GM12878 (cell line): Measurements from ENCODE around the gene LRTM2. TPM values are rescaled to one million over a fixed set of nuclear protein-coding genes. Genes with fewer than 3 reads are reported as not detected.

Source experiments
- CBX5 ChIP-seq: sonication (generic); IDR thresholded peaks from 2 replicates; pipeline ENCODE4 v1.6.1; 2016; ENCODE audit warnings: low read depth, moderate library complexity, mild to moderate bottlenecking, inconsistent platforms
- CEBPB ChIP-seq, 2 experiments: fragments of 150-350 bp in 1 of 2; IDR thresholded peaks; 2 replicates each; pipeline ENCODE4 v1.6.1; 2012 to 2014; ENCODE audit warnings: low read depth in 2 of 2, low read length in 2 of 2, borderline replicate concordance in 1 of 2, inconsistent platforms in 1 of 2
- EED ChIP-seq: sonication (generic); IDR thresholded peaks from 2 replicates; pipeline ENCODE4 v1.6.1; 2016; ENCODE audit warnings: antibody characterized with exemption, low read depth
- MXI1 ChIP-seq: fragments of 150-350 bp; IDR thresholded peaks from 2 replicates; pipeline ENCODE4 v1.6.1; 2011; ENCODE audit warnings: low read depth, mild to moderate bottlenecking, inconsistent platforms, low read length, improper control_type of control experiment
- NFIC ChIP-seq: IDR thresholded peaks from 2 replicates; pipeline ENCODE4 v1.6.1; 2012; ENCODE audit warnings: low read depth, mild to moderate bottlenecking, inconsistent platforms, low read length, moderate library complexity
- RAD51 ChIP-seq: fragments of 450-650 bp; IDR thresholded peaks from 2 replicates; pipeline ENCODE4 v1.6.1; 2016; ENCODE audit warnings: moderate library complexity, mild to moderate bottlenecking, inconsistent platforms
- RB1 ChIP-seq: fragments of 450-650 bp; formaldehyde crosslinking; IDR thresholded peaks from 2 replicates; pipeline ENCODE4 v1.6.1; 2017; ENCODE audit warnings: mild to moderate bottlenecking, borderline replicate concordance
- TCF12 ChIP-seq: IDR thresholded peaks from 2 replicates; pipeline ENCODE4 v1.6.1; 2011; ENCODE audit warnings: low read depth, mild to moderate bottlenecking, low read length
- ZNF274 ChIP-seq: IDR thresholded peaks from one replicate; pipeline ENCODE4 v1.8.0; 2011; ENCODE audit not compliant: insufficient read length, insufficient read depth
- polyA plus RNA-seq, 11 experiments: library from polyadenylated mRNA; depleted of rRNA in 4 of 11; unstranded in 6 of 11; stranded (reverse) in 5 of 11; fragments of >200 nt; fragmentation: Nextera tagmentation in 4 of 11; fragmentation: Illumina TruSeq in 1 of 11; extraction: Ambion mirVana in 4 of 11; extraction: Trizol in 1 of 11; gene quantifications; 1 replicate in 1 of 11; 2 replicates in 10 of 11; pipeline versions ENCODE4 v1.2.1 to v1.2.3, GENCODE V29; 2011 to 2016; ENCODE audit warnings: inconsistent platforms in 2 of 11, missing spikeins in 2 of 11, low read depth in 1 of 11
- total RNA-seq, 4 experiments: library from RNA; depleted of rRNA in 3 of 4; stranded (reverse); fragments of >200 nt in 3 of 4; fragmentation: Illumina TruSeq in 1 of 4; extraction: Trizol in 1 of 4; gene quantifications; 2 replicates each; pipeline versions ENCODE4 v1.2.1 to v1.2.3, GENCODE V29; 2013 to 2021
- TF ChIP-seq, protein P1 (sequence below): fragments of 450-650 bp; formaldehyde crosslinking; IDR thresholded peaks from 2 replicates; pipeline ENCODE4 v1.5.0; 2022; ENCODE audit warnings: mild to moderate bottlenecking, missing genetic modification characterization
- TF ChIP-seq, protein P2 (sequence below): fragments of 450-650 bp; conservative IDR thresholded peaks from 2 replicates; pipeline ENCODE4 v1.6.1; 2017; ENCODE audit warnings: mild to moderate bottlenecking, moderate library complexity
- TF ChIP-seq, protein P3 (sequence below): IDR thresholded peaks from 2 replicates; pipeline ENCODE4 v1.6.1; 2012; ENCODE audit warnings: low read depth, low read length, improper control_type of control experiment
- TF ChIP-seq, protein P4 (sequence below): IDR thresholded peaks from 2 replicates; pipeline ENCODE4 v1.6.1; 2012; ENCODE audit warnings: low read depth, low read length, improper control_type of control experiment
- TF ChIP-seq, protein P5 (sequence below): IDR thresholded peaks from 2 replicates; pipeline ENCODE4 v1.6.1; 2011; ENCODE audit warnings: low read depth, low read length, improper control_type of control experiment, borderline replicate concordance

The LRTM2 gene
- total and polyA plus RNA-seq, 10 of the 15 experiments (the other 5 are each of a cell fraction or from before 2014, with no cell fraction given), result 0.05 TPM; not detected in 9

DNA sequence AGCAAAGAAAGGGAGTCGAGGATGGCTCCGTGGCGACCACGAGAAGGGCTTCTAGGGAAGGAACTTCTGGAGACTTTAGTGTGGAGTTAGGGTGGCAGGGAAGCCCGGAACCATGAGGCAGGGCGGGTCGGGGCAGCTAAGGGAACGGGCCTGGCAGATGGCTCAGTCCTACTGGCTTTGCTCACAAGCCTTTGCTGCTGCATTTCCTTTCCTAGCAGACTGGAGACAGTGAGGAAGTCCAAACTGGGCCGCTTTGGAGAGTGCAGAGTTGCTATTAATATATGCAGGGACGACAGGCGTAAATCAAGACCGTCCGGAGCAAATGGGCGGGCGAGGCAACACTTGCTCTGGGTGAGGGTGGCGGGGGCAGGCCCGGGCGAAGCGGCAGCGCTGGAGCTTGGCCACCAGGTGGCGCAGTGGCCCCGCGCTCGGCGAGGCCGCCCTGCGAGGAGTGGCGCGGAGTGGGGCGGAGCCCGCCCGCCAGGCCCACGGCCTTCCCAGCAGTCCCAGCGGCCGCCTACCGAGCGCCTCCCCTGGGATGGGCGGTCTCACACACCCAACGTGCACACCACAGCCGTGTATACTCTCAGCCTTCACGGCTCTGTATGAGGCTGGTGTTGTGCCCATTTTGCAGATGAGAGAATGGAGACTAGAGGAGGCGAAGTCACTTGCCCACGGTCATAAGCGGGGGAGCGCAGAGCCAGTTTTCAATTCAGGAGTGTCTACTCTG is 24.4 kb upstream of the LRTM2 start (continued):
- TF ChIP-seq, protein P1, sequence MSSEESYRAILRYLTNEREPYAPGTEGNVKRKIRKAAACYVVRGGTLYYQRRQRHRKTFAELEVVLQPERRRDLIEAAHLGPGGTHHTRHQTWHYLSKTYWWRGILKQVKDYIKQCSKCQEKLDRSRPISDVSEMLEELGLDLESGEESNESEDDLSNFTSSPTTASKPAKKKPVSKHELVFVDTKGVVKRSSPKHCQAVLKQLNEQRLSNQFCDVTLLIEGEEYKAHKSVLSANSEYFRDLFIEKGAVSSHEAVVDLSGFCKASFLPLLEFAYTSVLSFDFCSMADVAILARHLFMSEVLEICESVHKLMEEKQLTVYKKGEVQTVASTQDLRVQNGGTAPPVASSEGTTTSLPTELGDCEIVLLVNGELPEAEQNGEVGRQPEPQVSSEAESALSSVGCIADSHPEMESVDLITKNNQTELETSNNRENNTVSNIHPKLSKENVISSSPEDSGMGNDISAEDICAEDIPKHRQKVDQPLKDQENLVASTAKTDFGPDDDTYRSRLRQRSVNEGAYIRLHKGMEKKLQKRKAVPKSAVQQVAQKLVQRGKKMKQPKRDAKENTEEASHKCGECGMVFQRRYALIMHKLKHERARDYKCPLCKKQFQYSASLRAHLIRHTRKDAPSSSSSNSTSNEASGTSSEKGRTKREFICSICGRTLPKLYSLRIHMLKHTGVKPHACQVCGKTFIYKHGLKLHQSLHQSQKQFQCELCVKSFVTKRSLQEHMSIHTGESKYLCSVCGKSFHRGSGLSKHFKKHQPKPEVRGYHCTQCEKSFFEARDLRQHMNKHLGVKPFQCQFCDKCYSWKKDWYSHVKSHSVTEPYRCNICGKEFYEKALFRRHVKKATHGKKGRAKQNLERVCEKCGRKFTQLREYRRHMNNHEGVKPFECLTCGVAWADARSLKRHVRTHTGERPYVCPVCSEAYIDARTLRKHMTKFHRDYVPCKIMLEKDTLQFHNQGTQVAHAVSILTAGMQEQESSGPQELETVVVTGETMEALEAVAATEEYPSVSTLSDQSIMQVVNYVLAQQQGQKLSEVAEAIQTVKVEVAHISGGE (CRISPR knock-in tag), result no peak
- TF ChIP-seq CEBPB (IDR thresholded peaks at IDR 0.05; ENCODE audit: borderline replicate concordance in 1 of 2, low read depth in 2 of 2, low read length in 2 of 2) (no peak), RB1 (peak; percentile 96), CBX5 (no peak), TCF12 (no peak), RAD51 (no peak), EED (no peak), ZNF274 (no peak), MXI1 (peak; percentile 79), NFIC (no peak)
- TF ChIP-seq, protein P2, sequence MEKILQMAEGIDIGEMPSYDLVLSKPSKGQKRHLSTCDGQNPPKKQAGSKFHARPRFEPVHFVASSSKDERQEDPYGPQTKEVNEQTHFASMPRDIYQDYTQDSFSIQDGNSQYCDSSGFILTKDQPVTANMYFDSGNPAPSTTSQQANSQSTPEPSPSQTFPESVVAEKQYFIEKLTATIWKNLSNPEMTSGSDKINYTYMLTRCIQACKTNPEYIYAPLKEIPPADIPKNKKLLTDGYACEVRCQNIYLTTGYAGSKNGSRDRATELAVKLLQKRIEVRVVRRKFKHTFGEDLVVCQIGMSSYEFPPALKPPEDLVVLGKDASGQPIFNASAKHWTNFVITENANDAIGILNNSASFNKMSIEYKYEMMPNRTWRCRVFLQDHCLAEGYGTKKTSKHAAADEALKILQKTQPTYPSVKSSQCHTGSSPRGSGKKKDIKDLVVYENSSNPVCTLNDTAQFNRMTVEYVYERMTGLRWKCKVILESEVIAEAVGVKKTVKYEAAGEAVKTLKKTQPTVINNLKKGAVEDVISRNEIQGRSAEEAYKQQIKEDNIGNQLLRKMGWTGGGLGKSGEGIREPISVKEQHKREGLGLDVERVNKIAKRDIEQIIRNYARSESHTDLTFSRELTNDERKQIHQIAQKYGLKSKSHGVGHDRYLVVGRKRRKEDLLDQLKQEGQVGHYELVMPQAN, result peak; percentile 67
- TF ChIP-seq, protein P3, sequence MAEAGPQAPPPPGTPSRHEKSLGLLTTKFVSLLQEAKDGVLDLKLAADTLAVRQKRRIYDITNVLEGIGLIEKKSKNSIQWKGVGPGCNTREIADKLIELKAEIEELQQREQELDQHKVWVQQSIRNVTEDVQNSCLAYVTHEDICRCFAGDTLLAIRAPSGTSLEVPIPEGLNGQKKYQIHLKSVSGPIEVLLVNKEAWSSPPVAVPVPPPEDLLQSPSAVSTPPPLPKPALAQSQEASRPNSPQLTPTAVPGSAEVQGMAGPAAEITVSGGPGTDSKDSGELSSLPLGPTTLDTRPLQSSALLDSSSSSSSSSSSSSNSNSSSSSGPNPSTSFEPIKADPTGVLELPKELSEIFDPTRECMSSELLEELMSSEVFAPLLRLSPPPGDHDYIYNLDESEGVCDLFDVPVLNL, result no peak
- TF ChIP-seq, protein P4, sequence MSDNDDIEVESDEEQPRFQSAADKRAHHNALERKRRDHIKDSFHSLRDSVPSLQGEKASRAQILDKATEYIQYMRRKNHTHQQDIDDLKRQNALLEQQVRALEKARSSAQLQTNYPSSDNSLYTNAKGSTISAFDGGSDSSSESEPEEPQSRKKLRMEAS, result peak; percentile 72; the same call in 1 of the 2 replicates
- TF ChIP-seq, protein P5, sequence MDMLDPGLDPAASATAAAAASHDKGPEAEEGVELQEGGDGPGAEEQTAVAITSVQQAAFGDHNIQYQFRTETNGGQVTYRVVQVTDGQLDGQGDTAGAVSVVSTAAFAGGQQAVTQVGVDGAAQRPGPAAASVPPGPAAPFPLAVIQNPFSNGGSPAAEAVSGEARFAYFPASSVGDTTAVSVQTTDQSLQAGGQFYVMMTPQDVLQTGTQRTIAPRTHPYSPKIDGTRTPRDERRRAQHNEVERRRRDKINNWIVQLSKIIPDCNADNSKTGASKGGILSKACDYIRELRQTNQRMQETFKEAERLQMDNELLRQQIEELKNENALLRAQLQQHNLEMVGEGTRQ, result no peak
